PC-9 (cell line): ENCODE data around the gene IVNS1ABP. TPM values are rescaled to one million over a fixed set of nuclear protein-coding genes. Genes with fewer than 3 reads are reported as not detected.

Experiments used
- BruUV-seq: library from RNA; stranded (reverse); fragments of 400-500 nt; replicated peaks from 2 replicates; lab custom pipeline; 2021; lab: Mats Ljungman, UMichigan
- CTCF ChIA-PET: fragments of 300-600 bp; sonication (Branson Sonifier 250); formaldehyde crosslinking; loops from one replicate; lab custom pipeline; 2022; ENCODE audit warnings: antibody characterized with exemption; lab: Charles Lee
- POLR2A ChIA-PET: fragments of 300-600 bp; sonication (Branson Sonifier 250); formaldehyde crosslinking; loops from one replicate; lab custom pipeline; 2022; ENCODE audit warnings: antibody characterized with exemption; ENCODE audit not compliant: unreplicated experiment; lab: Charles Lee
- DNase-seq, 2 experiments: peaks; one replicate each; pipeline versions ENCODE4 v3.0.0 to v3.0.0-alpha.2; 2015 to 2022; ENCODE audit warnings: mixed read lengths in 1 of 2
- H2AFZ ChIP-seq: fragments of 200-600 bp; sonication (generic); 2 replicates; pipeline ENCODE4 v1.8.1; 2017; ENCODE audit warnings: antibody characterized with exemption
- H3F3A ChIP-seq: fragments of 200-600 bp; sonication (generic); 2 replicates; pipeline ENCODE4 v1.8.1; 2017; ENCODE audit warnings: antibody characterized with exemption, mild to moderate bottlenecking, low read depth; ENCODE audit not compliant: insufficient read depth
- H3K27ac ChIP-seq: fragments of 200-600 bp; sonication (generic); 2 replicates; pipeline ENCODE4 v1.6.1; 2016; ENCODE audit warnings: mixed run types
- H3K27me3 ChIP-seq: fragments of 200-600 bp; sonication (generic); 2 replicates; pipeline ENCODE4 v1.6.1; 2016; ENCODE audit warnings: low read depth, mixed run types; ENCODE audit not compliant: insufficient read depth
- H3K36me3 ChIP-seq: fragments of 200-600 bp; sonication (generic); 2 replicates; pipeline ENCODE4 v1.6.1; 2016; ENCODE audit warnings: low read depth, mixed run types
- H3K4me1 ChIP-seq: fragments of 200-600 bp; sonication (generic); replicated peaks from 2 replicates; pipeline ENCODE4 v1.6.1; 2016; ENCODE audit warnings: mixed run types; ENCODE audit not compliant: insufficient read depth
- H3K4me2 ChIP-seq: fragments of 200-600 bp; sonication (generic); 2 replicates; pipeline ENCODE4 v1.6.1; 2017; ENCODE audit warnings: mixed run types
- H3K4me3 ChIP-seq: fragments of 200-600 bp; sonication (generic); 2 replicates; pipeline ENCODE4 v1.6.1; 2016; ENCODE audit warnings: mixed run types
- H3K79me2 ChIP-seq: fragments of 200-600 bp; sonication (generic); 2 replicates; pipeline ENCODE4 v1.6.1; 2017; ENCODE audit warnings: low read depth, mixed run types
- H3K9me2 ChIP-seq: fragments of 200-600 bp; sonication (generic); 2 replicates; pipeline ENCODE4 v1.8.1; 2017; ENCODE audit warnings: mild to moderate bottlenecking; ENCODE audit not compliant: insufficient read depth
- H3K9me3 ChIP-seq: fragments of 200-600 bp; sonication (generic); 2 replicates; pipeline ENCODE4 v1.8.1; 2016; ENCODE audit warnings: low read depth; ENCODE audit not compliant: insufficient read depth
- H4K20me1 ChIP-seq: fragments of 200-600 bp; sonication (generic); 2 replicates; pipeline ENCODE4 v1.8.1; 2017; ENCODE audit not compliant: insufficient read depth
- EZH2 ChIP-seq: fragments of 200-600 bp; sonication (generic); IDR thresholded peaks from 2 replicates; pipeline ENCODE4 v1.8.0; 2017; ENCODE audit warnings: antibody characterized with exemption, low read depth
- intact Hi-C: fragments of 100-400 bp; cut with micrococcal nuclease; formaldehyde crosslinking; loops from one replicate; pipeline ENCODE4 v1.10.0; 2022; ENCODE audit not compliant: unreplicated experiment
- total RNA-seq: library from RNA; stranded (reverse); gene quantifications from 2 replicates; pipeline ENCODE4 v1.2.3, GENCODE V29; 2021
- TF ChIP-seq, protein P1 (sequence below): fragments of 200-600 bp; sonication (generic); conservative IDR thresholded peaks from 2 replicates; pipeline ENCODE4 v1.6.1; 2017; ENCODE audit warnings: mixed run types, antibody characterized with exemption, mild to moderate bottlenecking, moderate library complexity

Gene IVNS1ABP
- total RNA-seq, 1 experiment from 2014 or later: 38.8 TPM

DNA sequence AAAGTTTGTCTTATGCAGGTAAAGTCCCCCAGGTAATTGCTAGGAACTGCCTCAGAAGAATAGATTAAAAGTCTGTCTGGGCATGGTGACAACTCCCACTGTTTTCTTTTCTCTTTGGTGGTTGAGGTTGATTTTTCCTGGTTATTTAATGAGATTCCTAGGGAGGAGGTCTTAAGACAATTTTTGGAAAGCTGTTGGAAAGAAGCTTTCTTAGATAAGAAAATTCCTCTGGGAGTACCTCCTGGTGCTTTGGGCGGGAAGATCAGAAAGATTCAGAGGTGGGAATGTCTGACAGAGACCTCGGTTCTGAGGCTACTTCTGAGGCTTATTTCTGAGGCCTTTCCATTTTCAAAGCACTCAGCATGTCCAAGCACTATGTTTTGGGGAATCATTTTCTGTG lies 25.0 kb upstream of the IVNS1ABP start:
- H3K9me3 ChIP-seq: no peaks in the 10 kb centered on the region
- intact Hi-C loops: no loop called here
- no peaks in the 10 kb centered on the region for H3K79me2 ChIP-seq
- ChIA-PET POLR2A (no interaction called here), CTCF (no interaction called here)
- H4K20me1 ChIP-seq: no peaks in the 10 kb centered on the region
- H3K27me3 ChIP-seq: no peaks in the 10 kb centered on the region
- H3K4me1 ChIP-seq: no peaks in the 10 kb centered on the region
- TF ChIP-seq EZH2: no peak
- TF ChIP-seq, protein P1, sequence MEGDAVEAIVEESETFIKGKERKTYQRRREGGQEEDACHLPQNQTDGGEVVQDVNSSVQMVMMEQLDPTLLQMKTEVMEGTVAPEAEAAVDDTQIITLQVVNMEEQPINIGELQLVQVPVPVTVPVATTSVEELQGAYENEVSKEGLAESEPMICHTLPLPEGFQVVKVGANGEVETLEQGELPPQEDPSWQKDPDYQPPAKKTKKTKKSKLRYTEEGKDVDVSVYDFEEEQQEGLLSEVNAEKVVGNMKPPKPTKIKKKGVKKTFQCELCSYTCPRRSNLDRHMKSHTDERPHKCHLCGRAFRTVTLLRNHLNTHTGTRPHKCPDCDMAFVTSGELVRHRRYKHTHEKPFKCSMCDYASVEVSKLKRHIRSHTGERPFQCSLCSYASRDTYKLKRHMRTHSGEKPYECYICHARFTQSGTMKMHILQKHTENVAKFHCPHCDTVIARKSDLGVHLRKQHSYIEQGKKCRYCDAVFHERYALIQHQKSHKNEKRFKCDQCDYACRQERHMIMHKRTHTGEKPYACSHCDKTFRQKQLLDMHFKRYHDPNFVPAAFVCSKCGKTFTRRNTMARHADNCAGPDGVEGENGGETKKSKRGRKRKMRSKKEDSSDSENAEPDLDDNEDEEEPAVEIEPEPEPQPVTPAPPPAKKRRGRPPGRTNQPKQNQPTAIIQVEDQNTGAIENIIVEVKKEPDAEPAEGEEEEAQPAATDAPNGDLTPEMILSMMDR: no peak
- no peaks in the 10 kb centered on the region for H3K9me2 ChIP-seq
- no TSS peak for BruUV-seq
- no peak overlapping the region for H3K4me3 ChIP-seq
- no peak overlapping the region for H2AFZ ChIP-seq
- H3F3A ChIP-seq: no peaks in the 10 kb centered on the region
- H3K27ac ChIP-seq: no peak overlapping the region
- no peaks in the 10 kb centered on the region for H3K36me3 ChIP-seq
- H3K4me2 ChIP-seq: no peak overlapping the region
- no peak for DNase-seq

DNA sequence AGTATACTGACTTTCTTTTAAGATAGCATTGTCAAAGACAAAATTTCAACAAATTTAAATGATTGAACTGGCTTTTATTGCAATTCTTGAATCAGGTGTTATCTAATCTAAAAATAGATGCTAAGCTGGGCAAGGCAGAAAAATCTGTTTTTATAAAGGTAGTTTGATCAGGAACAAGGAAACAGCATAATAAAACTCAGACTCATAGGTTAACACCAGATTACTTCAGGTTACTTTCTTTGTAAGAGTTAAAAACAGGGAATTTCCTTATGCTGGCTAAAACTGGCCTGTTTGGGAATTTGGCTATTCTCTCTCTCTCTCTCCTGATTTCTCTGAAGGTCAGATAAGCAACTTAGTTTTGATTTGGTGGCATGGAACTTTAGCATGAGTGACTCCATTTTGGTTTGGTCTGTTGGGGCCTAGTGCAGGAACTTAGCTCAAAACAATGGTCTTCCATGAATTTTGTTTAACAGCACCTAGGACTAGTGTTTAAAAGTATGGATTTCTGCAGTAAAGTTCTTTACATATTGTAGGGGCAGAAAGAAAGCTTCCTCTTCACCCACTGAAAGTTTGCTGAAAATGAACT lies 24.2 kb upstream of the IVNS1ABP start:
- H3K4me3 ChIP-seq: no peak overlapping the region
- no peaks in the 10 kb centered on the region for H3K36me3 ChIP-seq
- no peaks in the 10 kb centered on the region for H3K9me2 ChIP-seq
- H4K20me1 ChIP-seq: no peaks in the 10 kb centered on the region
- ChIA-PET CTCF (no interaction called here), POLR2A (no interaction called here)
- no peaks in the 10 kb centered on the region for H3K4me1 ChIP-seq
- no peak for TF ChIP-seq EZH2
- TF ChIP-seq, protein P1: no peak
- intact Hi-C loops: no loop called here
- no peak overlapping the region for H3K27ac ChIP-seq
- no peak for DNase-seq
- H3K9me3 ChIP-seq: no peaks in the 10 kb centered on the region
- H3K79me2 ChIP-seq: no peaks in the 10 kb centered on the region
- H2AFZ ChIP-seq: no peak overlapping the region
- no peak overlapping the region for H3K4me2 ChIP-seq
- no peaks in the 10 kb centered on the region for H3K27me3 ChIP-seq
- H3F3A ChIP-seq: no peaks in the 10 kb centered on the region
- BruUV-seq: no TSS peak

DNA sequence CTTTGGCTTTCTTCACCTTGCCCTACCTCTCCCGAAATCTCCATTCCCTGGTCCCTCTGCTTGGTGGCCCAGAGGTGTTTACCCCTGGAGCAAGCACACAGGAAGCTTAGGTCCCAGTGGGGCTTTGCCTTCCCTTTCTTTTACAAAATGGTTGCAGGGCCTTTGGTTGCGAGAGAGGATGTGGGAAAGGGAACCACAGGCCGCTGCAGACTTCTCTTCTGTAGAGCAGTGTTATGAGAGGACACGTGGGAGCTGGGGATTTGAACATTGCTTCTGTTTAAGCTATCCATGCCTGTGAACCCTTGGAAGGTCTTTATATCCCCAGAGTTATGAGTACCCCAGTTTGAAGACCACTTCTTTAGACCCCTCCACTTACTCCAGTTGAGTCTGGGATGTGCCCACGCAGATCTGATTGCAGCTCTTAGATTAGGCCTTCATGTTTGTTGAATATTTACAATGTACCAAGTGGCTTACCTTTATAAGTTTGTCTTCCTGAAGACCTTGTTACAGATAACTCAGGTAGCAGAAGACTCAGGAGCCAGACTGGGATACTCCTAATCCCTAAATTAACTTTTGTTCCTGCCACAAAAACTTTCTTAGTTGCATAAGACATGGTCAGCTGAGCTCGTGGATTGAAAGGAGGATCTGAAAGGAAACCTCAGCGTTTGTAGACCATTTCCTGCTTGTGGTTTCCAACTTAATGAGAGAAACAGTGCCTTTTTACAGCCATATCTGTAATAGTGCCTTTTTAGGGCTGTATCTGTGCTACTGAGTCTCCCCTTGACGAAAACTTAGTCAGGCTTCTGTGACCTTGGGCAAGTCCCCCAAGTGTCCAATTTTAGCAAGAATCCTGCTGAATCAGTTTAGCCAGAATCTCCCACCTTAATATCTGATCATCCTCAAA lies 21.9 kb upstream of the IVNS1ABP start:
- H3K4me1 ChIP-seq: no peaks in the 10 kb centered on the region
- intact Hi-C loops: no loop called here
- H3K9me3 ChIP-seq: no peaks in the 10 kb centered on the region
- no peak overlapping the region for H3K4me2 ChIP-seq
- BruUV-seq: no TSS peak
- no peaks in the 10 kb centered on the region for H4K20me1 ChIP-seq
- no peaks in the 10 kb centered on the region for H3K36me3 ChIP-seq
- H3K79me2 ChIP-seq: no peaks in the 10 kb centered on the region
- H3F3A ChIP-seq: no peaks in the 10 kb centered on the region
- no peaks in the 10 kb centered on the region for H3K27me3 ChIP-seq
- CTCF ChIA-PET: no interaction called here
- H3K9me2 ChIP-seq: no peaks in the 10 kb centered on the region
- H3K4me3 ChIP-seq: no peak overlapping the region
- H2AFZ ChIP-seq: no peak overlapping the region
- DNase-seq: no peak
- no peak for TF ChIP-seq EZH2
- TF ChIP-seq, protein P1: no peak
- H3K27ac ChIP-seq: no peak overlapping the region
- POLR2A ChIA-PET: no interaction called here
